OCI-LY1 (cell line): ENCODE results near the gene SH3RF3.

Source experiments
- EZH2 ChIP-seq: fragments of 200-600 bp; sonication (generic), shearing (Covaris generic); IDR thresholded peaks from 2 replicates; pipeline ENCODE4 v1.8.0; 2017; ENCODE audit warnings: borderline replicate concordance, mixed run types, mild to moderate bottlenecking, antibody characterized with exemption, low read length, moderate library complexity, mixed read lengths
- TF ChIP-seq, protein P1 (sequence below): fragments of 200-600 bp; sonication (generic), shearing (Covaris generic); IDR thresholded peaks from 2 replicates; pipeline ENCODE4 v1.5.1; 2017; ENCODE audit warnings: mild to moderate bottlenecking, antibody characterized with exemption, low read length, moderate library complexity, mixed read lengths

- TF ChIP-seq, protein P1, sequence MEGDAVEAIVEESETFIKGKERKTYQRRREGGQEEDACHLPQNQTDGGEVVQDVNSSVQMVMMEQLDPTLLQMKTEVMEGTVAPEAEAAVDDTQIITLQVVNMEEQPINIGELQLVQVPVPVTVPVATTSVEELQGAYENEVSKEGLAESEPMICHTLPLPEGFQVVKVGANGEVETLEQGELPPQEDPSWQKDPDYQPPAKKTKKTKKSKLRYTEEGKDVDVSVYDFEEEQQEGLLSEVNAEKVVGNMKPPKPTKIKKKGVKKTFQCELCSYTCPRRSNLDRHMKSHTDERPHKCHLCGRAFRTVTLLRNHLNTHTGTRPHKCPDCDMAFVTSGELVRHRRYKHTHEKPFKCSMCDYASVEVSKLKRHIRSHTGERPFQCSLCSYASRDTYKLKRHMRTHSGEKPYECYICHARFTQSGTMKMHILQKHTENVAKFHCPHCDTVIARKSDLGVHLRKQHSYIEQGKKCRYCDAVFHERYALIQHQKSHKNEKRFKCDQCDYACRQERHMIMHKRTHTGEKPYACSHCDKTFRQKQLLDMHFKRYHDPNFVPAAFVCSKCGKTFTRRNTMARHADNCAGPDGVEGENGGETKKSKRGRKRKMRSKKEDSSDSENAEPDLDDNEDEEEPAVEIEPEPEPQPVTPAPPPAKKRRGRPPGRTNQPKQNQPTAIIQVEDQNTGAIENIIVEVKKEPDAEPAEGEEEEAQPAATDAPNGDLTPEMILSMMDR: no peak
- no peak for TF ChIP-seq EZH2
Measured at GRCh38 chr2:109533823-109534222, 404.8 kb downstream of the SH3RF3 start.
